Epithelial cell of proximal tubule (primary cell): ENCODE data around the gene TUBB2A. TPM values are rescaled to one million over a fixed set of nuclear protein-coding genes. Genes with fewer than 3 reads are reported as not detected.
"Not testable (repeated sequence)": the region's sequence is repeated elsewhere in the genome, so short reads cannot be mapped to it uniquely, and the experiment has no call there.

Source experiments
- DNase-seq: peaks from one replicate; pipeline ENCODE4 v3.0.0-alpha.2; 2011; ENCODE audit warnings: low read depth
- H3K4me3 ChIP-seq: 2 replicates; pipeline ENCODE4 v1.5.1; 2011; ENCODE audit warnings: low read depth, mild to moderate bottlenecking, low read length
- total RNA-seq: library from RNA; depleted of rRNA; stranded (reverse); fragments of >200 nt; gene quantifications from 2 replicates; pipeline ENCODE4 v1.2.3, GENCODE V29; 2015
- TF ChIP-seq, protein P1 (sequence below): conservative IDR thresholded peaks from 2 replicates; pipeline ENCODE4 v1.5.1; 2012; ENCODE audit warnings: low read depth, mild to moderate bottlenecking, low read length

TUBB2A gene
- total RNA-seq, 1 donor from 2014 or later: 158 TPM

DNA sequence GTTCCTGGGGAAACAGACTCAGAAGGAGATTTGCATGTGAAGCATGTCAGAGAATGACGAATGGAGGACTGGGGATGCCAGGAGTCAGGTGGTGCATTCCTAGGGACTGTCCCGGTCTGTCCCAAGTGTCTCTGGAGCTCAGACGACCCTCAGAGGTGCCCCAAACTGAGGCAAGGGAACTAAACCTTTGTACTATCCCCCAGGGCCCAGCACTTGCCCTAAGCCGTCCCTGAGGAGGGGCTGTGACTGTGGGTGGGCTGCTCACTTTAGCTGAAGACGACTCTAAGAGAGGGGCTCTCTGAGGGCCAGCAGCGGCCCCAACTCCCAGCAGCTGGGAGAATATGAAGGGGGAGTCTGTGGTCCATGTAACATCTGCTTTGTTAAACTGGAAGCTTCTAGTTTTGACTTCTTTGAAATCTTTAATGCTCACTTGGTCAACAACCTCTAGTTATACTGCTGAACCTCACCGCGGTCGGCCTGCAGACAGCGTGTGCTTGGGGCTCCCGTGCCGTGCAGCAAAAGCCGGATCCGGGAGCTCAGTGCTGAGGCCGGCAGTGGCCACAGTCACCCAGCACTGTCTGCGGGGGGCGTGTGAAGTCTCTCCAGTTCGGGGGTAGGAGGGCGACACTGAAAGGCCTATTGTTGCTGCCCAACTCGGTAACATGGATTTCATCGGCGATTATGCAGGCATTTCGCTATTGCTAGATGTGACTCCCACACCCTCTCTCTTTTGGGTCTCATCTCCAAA lies 35.9 kb upstream of the TUBB2A start:
- H3K4me3 ChIP-seq: no peak overlapping the region
- TF ChIP-seq, protein P1, sequence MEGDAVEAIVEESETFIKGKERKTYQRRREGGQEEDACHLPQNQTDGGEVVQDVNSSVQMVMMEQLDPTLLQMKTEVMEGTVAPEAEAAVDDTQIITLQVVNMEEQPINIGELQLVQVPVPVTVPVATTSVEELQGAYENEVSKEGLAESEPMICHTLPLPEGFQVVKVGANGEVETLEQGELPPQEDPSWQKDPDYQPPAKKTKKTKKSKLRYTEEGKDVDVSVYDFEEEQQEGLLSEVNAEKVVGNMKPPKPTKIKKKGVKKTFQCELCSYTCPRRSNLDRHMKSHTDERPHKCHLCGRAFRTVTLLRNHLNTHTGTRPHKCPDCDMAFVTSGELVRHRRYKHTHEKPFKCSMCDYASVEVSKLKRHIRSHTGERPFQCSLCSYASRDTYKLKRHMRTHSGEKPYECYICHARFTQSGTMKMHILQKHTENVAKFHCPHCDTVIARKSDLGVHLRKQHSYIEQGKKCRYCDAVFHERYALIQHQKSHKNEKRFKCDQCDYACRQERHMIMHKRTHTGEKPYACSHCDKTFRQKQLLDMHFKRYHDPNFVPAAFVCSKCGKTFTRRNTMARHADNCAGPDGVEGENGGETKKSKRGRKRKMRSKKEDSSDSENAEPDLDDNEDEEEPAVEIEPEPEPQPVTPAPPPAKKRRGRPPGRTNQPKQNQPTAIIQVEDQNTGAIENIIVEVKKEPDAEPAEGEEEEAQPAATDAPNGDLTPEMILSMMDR: no peak
- no peak for DNase-seq

- H3K4me3 ChIP-seq: no peak overlapping the region
- no peak for DNase-seq
- TF ChIP-seq, protein P1: no peak
These were observed 33.4 kb upstream of the TUBB2A start for GRCh38 chr6:3190779-3191178.

- DNase-seq: no peak
- no peak overlapping the region for H3K4me3 ChIP-seq
- TF ChIP-seq, protein P1: no peak
These were observed 32.7 kb upstream of the TUBB2A start for GRCh38 chr6:3190056-3190455.

GRCh38 chr6:3189192-3189591 lies 31.8 kb upstream of the TUBB2A start:
- H3K4me3 ChIP-seq, DNase-seq: not testable (repeated sequence)

DNA sequence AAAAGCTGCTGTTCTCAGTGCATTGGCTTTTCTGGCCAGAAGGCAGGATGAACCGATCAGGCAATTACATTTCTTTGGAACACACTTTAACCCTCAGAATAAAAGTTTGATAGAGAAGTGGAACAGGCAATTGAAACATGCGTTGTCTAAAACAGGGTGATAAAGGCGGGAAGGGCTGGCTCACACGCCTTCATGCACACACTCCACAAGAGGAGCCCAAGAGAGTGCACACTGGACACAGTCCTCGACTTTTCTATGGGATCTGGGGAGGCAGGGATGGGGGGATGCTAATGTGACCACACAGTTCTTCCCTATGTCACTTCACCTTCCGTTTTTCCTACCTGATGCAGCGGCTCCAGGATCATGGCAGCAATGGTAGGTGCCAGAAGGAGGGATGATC lies 30.9 kb upstream of the TUBB2A start:
- H3K4me3 ChIP-seq: no peak overlapping the region
- DNase-seq: no peak
- TF ChIP-seq, protein P1: no peak

DNA sequence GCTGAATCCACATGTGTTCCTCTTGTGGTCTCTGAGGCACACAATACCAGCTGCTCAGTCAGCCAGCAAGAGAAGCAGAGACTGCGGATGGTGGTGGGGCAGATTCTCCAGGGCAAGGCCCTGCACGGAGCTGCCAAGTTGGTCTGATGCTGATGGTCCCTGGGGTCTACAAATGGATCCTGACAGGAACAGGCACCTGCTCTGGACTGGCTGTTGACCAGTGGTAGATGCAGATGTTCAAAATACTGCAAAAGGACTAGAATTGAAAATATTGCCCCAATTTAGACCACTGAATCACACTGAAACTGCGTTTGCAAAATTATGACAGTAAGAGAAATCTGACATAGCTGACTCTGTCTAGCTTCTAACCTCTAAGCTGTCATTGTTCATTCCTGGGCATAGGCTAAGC lies 29.6 kb upstream of the TUBB2A start:
- no peak overlapping the region for H3K4me3 ChIP-seq
- DNase-seq: no peak
- TF ChIP-seq, protein P1: no peak

DNA sequence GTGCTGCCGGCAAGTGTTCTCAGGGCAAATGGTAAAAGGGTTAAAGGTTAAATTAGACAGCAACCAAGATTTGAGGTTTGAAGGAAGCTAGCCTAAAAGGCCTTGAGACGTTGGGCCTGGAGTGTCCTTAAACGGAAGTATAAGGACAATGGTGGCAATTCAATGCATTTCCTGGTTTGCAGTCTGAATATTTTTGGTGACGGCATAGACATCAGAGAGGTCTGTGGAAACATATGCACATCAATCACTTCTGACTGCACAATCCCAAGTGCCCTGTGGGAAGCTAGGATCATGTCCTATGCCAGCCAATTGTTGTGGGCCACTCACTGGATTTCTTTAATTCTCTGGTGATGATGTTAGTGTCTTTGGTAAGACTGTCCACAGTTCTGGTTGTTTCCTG lies 25.7 kb upstream of the TUBB2A start:
- no peak for DNase-seq
- H3K4me3 ChIP-seq: no peak overlapping the region
- TF ChIP-seq, protein P1: no peak
